H7 (cell line): ENCODE results near the gene MPV17L. TPM values are rescaled to one million over a fixed set of nuclear protein-coding genes. Genes with fewer than 3 reads are reported as not detected.
"Not testable (repeated sequence)": the region's sequence is repeated elsewhere in the genome, so short reads cannot be mapped to it uniquely, and the experiment has no call there.

Experiments used
- DNase-seq: peaks from one replicate; pipeline ENCODE4 v3.0.0; 2012
- H3K27me3 ChIP-seq: 2 replicates; pipeline ENCODE4 v1.6.0; 2011; ENCODE audit warnings: mild to moderate bottlenecking, low read length; ENCODE audit not compliant: control insufficient read depth, insufficient read depth
- H3K36me3 ChIP-seq: replicated peaks from 2 replicates; pipeline ENCODE4 v1.5.1; 2011; ENCODE audit warnings: low read length; ENCODE audit not compliant: control insufficient read depth, insufficient read depth
- H3K4me3 ChIP-seq: 2 replicates; pipeline ENCODE4 v1.5.1; 2011; ENCODE audit warnings: low read depth, mild to moderate bottlenecking, control low read depth, low read length, moderate library complexity; ENCODE audit not compliant: insufficient read depth
- total RNA-seq: library from RNA; depleted of rRNA; stranded (reverse); fragments of >200 nt; shearing (Covaris generic); gene quantifications from 2 replicates; pipeline ENCODE4 v1.2.3, GENCODE V29; 2014

The MPV17L gene
- total RNA-seq, 1 experiment from 2014 or later, result 1.7 TPM

GRCh38 chr16:15426796-15427195, 31.2 kb downstream of the MPV17L start:
- Histone ChIP-seq H3K4me3 (no peak overlapping the region), H3K27me3 (no peaks in the 10 kb centered on the region), H3K36me3 (no peaks in the 10 kb centered on the region)
- DNase-seq, result no peak

GRCh38 chr16:15427648-15428239, 32.2 kb downstream of the MPV17L start:
- Histone ChIP-seq H3K36me3 (no peaks in the 10 kb centered on the region), H3K27me3 (no peaks in the 10 kb centered on the region), H3K4me3 (no peak overlapping the region)
- peak; percentile 62 for DNase-seq

GRCh38 chr16:15430884-15431283, 35.3 kb downstream of the MPV17L start:
- DNase-seq, H3K4me3 ChIP-seq, H3K36me3 ChIP-seq: not testable (repeated sequence)
- peaks cover 15% of the 10 kb centered on the region for H3K27me3 ChIP-seq

GRCh38 chr16:15434079-15434424, 38.5 kb downstream of the MPV17L start:
- no peak for DNase-seq
- Histone ChIP-seq H3K27me3 (peaks cover 17% of the 10 kb centered on the region), H3K36me3 (no peaks in the 10 kb centered on the region), H3K4me3 (no peak overlapping the region; the same call in 1 of the 2 replicates)

GRCh38 chr16:15434425-15435215, 39.1 kb downstream of the MPV17L start, which contains the start of gene BMERB1:
Gene BMERB1 (plus strand): TSS chr16:15434588. CDS start chr16:15434654, 66 bp downstream.
- peaks cover 17% of the 10 kb centered on the region for H3K27me3 ChIP-seq
- H3K36me3 ChIP-seq, result no peaks in the 10 kb centered on the region
- peak; percentile 93 for DNase-seq
- H3K4me3 ChIP-seq, result peak within 1 kb of the TSS; percentile 71

GRCh38 chr16:15435216-15435864, 39.8 kb downstream of the MPV17L start:
- peaks cover 17% of the 10 kb centered on the region for H3K27me3 ChIP-seq
- no peaks in the 10 kb centered on the region for H3K36me3 ChIP-seq
- peak overlapping the region; percentile 71 for H3K4me3 ChIP-seq
- DNase-seq, result peak; percentile 57

- no peak for DNase-seq
- peaks cover 17% of the 10 kb centered on the region for H3K27me3 ChIP-seq
- H3K36me3 ChIP-seq, result no peaks in the 10 kb centered on the region
Measured at GRCh38 chr16:15439102-15439501, 43.5 kb downstream of the MPV17L start.

GRCh38 chr16:15439521-15439920, 44.0 kb downstream of the MPV17L start:
- Histone ChIP-seq H3K27me3 (peaks cover 15% of the 10 kb centered on the region), H3K36me3 (no peaks in the 10 kb centered on the region), H3K4me3 (no peak overlapping the region)
- DNase-seq, result no peak

More at GRCh38 chr16:15439102-15439501, 43.5 kb downstream of the MPV17L start:
- no peak overlapping the region for H3K4me3 ChIP-seq

GRCh38 chr16:15440852-15441251, 45.3 kb downstream of the MPV17L start:
- no peak for DNase-seq
- no peaks in the 10 kb centered on the region for H3K36me3 ChIP-seq
- peaks cover 2% of the 10 kb centered on the region; the same call in 1 of the 2 replicates for H3K27me3 ChIP-seq
- H3K4me3 ChIP-seq, result no peak overlapping the region

- not testable (repeated sequence) for H3K4me3 ChIP-seq, H3K36me3 ChIP-seq, DNase-seq
Measured at GRCh38 chr16:15442140-15442539, 46.6 kb downstream of the MPV17L start.

GRCh38 chr16:15443753-15444152, 48.2 kb downstream of the MPV17L start:
- H3K36me3 ChIP-seq, result no peaks in the 10 kb centered on the region
- H3K4me3 ChIP-seq, result no peak overlapping the region
- no peaks in the 10 kb centered on the region for H3K27me3 ChIP-seq
- DNase-seq, result no peak

More at GRCh38 chr16:15442140-15442539, 46.6 kb downstream of the MPV17L start:
- not testable (repeated sequence) for H3K27me3 ChIP-seq

GRCh38 chr16:15444264-15444663, 48.7 kb downstream of the MPV17L start:
- no peaks in the 10 kb centered on the region for H3K27me3 ChIP-seq
- H3K4me3 ChIP-seq, result no peak overlapping the region
- DNase-seq, result no peak
- no peaks in the 10 kb centered on the region for H3K36me3 ChIP-seq

- H3K4me3 ChIP-seq, result no peak overlapping the region
- H3K36me3 ChIP-seq, result no peaks in the 10 kb centered on the region
- no peaks in the 10 kb centered on the region for H3K27me3 ChIP-seq
- no peak for DNase-seq
Measured at GRCh38 chr16:15445450-15445849, 49.9 kb downstream of the MPV17L start.

GRCh38 chr16:15446901-15447300, 51.3 kb downstream of the MPV17L start:
- Histone ChIP-seq H3K4me3 (no peak overlapping the region), H3K36me3 (no peaks in the 10 kb centered on the region), H3K27me3 (no peaks in the 10 kb centered on the region)
- DNase-seq, result no peak

- no peak for DNase-seq
- Histone ChIP-seq H3K36me3 (no peaks in the 10 kb centered on the region), H3K27me3 (no peaks in the 10 kb centered on the region), H3K4me3 (no peak overlapping the region)
Measured at GRCh38 chr16:15450624-15451023, 55.1 kb downstream of the MPV17L start.
